Upper lobe of left lung (tissue), 6 donors: Measurements from ENCODE around the gene ENGASE. TPM values are rescaled to one million over a fixed set of nuclear protein-coding genes. Genes with fewer than 3 reads are reported as not detected.
"Not testable (repeated sequence)": the region's sequence is repeated elsewhere in the genome, so short reads cannot be mapped to it uniquely, and the experiment has no call there.

Source experiments
- ATAC-seq, 2 donors: fragments of 200-7000 bp; cut with Tn5 transposase; one replicate each; pipeline ENCODE4 v1.9.1; 2022; ENCODE audit warnings: mild to moderate bottlenecking in 2 of 2, moderate library complexity in 2 of 2; ENCODE audit not compliant: low FRiP score in 2 of 2
- DNase-seq, 2 donors: peaks; one replicate each; pipeline ENCODE4 v3.0.0-alpha.2; 2019 to 2020
- H3K27ac ChIP-seq, 4 donors: fragments of 200-600 bp; sonication (generic); one replicate each; pipeline ENCODE4 v1.5.1; 2016 to 2019
- H3K27me3 ChIP-seq, 4 donors: fragments of 200-600 bp; sonication (generic); one replicate each; pipeline ENCODE4 v1.5.1; 2017 to 2019
- H3K36me3 ChIP-seq, 4 donors: fragments of 200-600 bp; sonication (generic); one replicate each; pipeline ENCODE4 v1.5.1; 2016 to 2019
- H3K4me1 ChIP-seq, 4 donors: fragments of 200-600 bp; sonication (generic); one replicate each; pipeline ENCODE4 v1.5.1; 2018 to 2019
- H3K4me3 ChIP-seq, 4 donors: fragments of 200-600 bp; sonication (generic); one replicate each; pipeline ENCODE4 v1.5.1; 2017 to 2019; ENCODE audit warnings: mild to moderate bottlenecking in 2 of 4, moderate library complexity in 1 of 4
- H3K9me3 ChIP-seq, 4 donors: fragments of 200-600 bp; sonication (generic); one replicate each; pipeline ENCODE4 v1.5.1; 2018 to 2019
- CTCF ChIP-seq, 6 experiments: fragments of 450-650 bp in 4 of 6; fragments of 200-600 bp in 2 of 6; sonication (generic) in 2 of 6; IDR thresholded peaks; one replicate each; pipeline ENCODE4 v1.5.1; 2016 to 2019; ENCODE audit warnings: antibody characterized with exemption in 6 of 6
- EP300 ChIP-seq, 4 donors: sonication (generic); formaldehyde crosslinking; IDR thresholded peaks; one replicate each; pipeline ENCODE4 v1.5.1; 2017; ENCODE audit warnings: antibody characterized with exemption in 4 of 4, control low read depth in 2 of 4
- POLR2A ChIP-seq, 4 donors: fragments of 450-650 bp; IDR thresholded peaks; one replicate each; pipeline ENCODE4 v1.5.1; 2016 to 2017; ENCODE audit warnings: antibody characterized with exemption in 4 of 4, mild to moderate bottlenecking in 2 of 4
- POLR2AphosphoS5 ChIP-seq, 2 donors: sonication (generic); formaldehyde crosslinking; IDR thresholded peaks; one replicate each; pipeline ENCODE4 v1.5.1; 2017; ENCODE audit warnings: antibody characterized with exemption in 2 of 2
- WGBS, 2 donors: methylation state at CpG; one replicate each; pipeline ENCODE4 v1.1.5; 2017 to 2018; 5-methylcytosine and 5-hydroxymethylcytosine counted together
- total RNA-seq, 6 donors: library from RNA; depleted of rRNA in 4 of 6; stranded (reverse); fragments of >200 nt in 4 of 6; gene quantifications; one replicate each; pipeline versions ENCODE4 v1.1.0 to v1.2.1, GENCODE V29; 2016 to 2021
- donor health status: DM: no; HTN: no; CAD: no; lungs with moderate emphysema.
- donor health status: DM: no; HTN: yes; CAD: no; lungs with severe emphysema.

ENGASE gene
- total RNA-seq, 6 donors from 2014 or later = 17.2 to 320 (median 55.9) TPM

- Histone ChIP-seq H3K4me3 (peak overlapping the region in 1 of 4 donors; percentile 78), H3K27me3 (peaks cover 0 to 5% (median 0%) of the 10 kb centered on the region in 4 donors)
- no peak for ATAC-seq
Observed at GRCh38 chr17:79027925-79028491, 46.6 kb upstream of the ENGASE start.

GRCh38 chr17:79028496-79029326, 45.9 kb upstream of the ENGASE start:
- no peaks in the 10 kb centered on the region for H3K9me3 ChIP-seq
- H3K4me3 ChIP-seq = no peak overlapping the region
- peaks cover 0 to 5% (median 0%) of the 10 kb centered on the region in 4 donors for H3K27me3 ChIP-seq
- H3K27ac ChIP-seq = peak overlapping the region in 2 of 4 donors; percentile 60 to 68
- ATAC-seq (no peak), DNase-seq (no peak)
- H3K36me3 ChIP-seq = no peaks in the 10 kb centered on the region
- no peak for TF ChIP-seq CTCF (IDR thresholded peaks at IDR 0.05)
- no peak for TF ChIP-seq POLR2A (IDR thresholded peaks at IDR 0.05)
- no peak for TF ChIP-seq EP300 (IDR thresholded peaks at IDR 0.05)
- TF ChIP-seq POLR2AphosphoS5 (IDR thresholded peaks at IDR 0.05) = no peak
- H3K4me1 ChIP-seq = peaks cover 44 to 48% (median 46%) of the 10 kb centered on the region in 4 donors
- 76 to 85% methylated on average over 15 to 17 of the region's 17 CpGs for WGBS, 2 donors

More at GRCh38 chr17:79027925-79028491, 46.6 kb upstream of the ENGASE start:
- WGBS, 2 donors = 36 to 47% methylated on average over 13 to 15 of the region's 16 CpGs
- no peaks in the 10 kb centered on the region for H3K36me3 ChIP-seq
- DNase-seq = peak; percentile 19 to 76
- TF ChIP-seq CTCF (IDR thresholded peaks at IDR 0.05) = no peak
- no peak for TF ChIP-seq EP300 (IDR thresholded peaks at IDR 0.05)
- TF ChIP-seq POLR2A (IDR thresholded peaks at IDR 0.05) = no peak
- no peak for TF ChIP-seq POLR2AphosphoS5 (IDR thresholded peaks at IDR 0.05)
- H3K27ac ChIP-seq = peak overlapping the region; percentile 51 to 69 (median 64)
- H3K9me3 ChIP-seq = no peaks in the 10 kb centered on the region
- H3K4me1 ChIP-seq = peaks cover 50 to 55% (median 53%) of the 10 kb centered on the region in 4 donors

DNA sequence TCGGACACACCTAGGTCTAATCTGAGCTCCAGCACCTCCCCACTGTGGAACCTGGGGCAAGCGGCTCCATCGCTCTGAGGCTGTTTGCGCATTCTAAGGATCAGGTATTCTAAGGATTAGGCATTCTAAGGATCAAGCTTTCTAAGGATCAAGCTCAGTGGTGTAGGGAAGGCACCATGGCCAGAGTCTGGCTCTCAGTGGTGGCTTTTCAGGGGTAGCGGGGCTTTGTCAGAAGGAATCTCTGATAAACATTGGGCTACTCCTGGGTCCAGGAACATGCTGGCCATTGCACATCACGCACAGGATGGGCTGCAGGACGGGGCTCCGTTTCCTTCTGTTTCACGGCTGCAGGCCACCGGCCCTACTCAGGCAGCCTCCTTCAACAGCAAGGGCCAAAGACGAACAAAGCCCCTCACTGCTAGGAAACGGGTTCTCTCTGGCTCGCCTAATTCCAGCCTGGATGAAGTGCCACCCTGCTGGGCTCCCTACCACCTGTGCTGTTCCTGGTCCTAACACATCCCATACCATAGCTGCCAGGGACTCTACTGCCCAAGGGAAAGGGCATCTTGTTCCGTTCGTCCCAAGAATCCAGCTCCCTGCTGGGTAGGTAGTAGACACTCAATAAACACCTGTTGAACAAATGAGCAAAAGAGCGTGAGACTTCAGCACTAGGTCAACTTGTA, 45.2 kb upstream of the ENGASE start:
- no peak overlapping the region for H3K4me3 ChIP-seq
- peaks cover 39 to 46% (median 40%) of the 10 kb centered on the region in 4 donors for H3K4me1 ChIP-seq
- 86 to 92% methylated on average over 8 to 16 of the region's 16 CpGs for WGBS, 2 donors
- H3K27ac ChIP-seq = no peak overlapping the region
- no peaks in the 10 kb centered on the region for H3K36me3 ChIP-seq
- DNase-seq (no peak), ATAC-seq (no peak)
- no peaks in the 10 kb centered on the region for H3K9me3 ChIP-seq
- TF ChIP-seq EP300 (IDR thresholded peaks at IDR 0.05) = no peak
- H3K27me3 ChIP-seq = peaks cover 0 to 2% (median 0%) of the 10 kb centered on the region in 4 donors

GRCh38 chr17:79030636-79031035, 44.0 kb upstream of the ENGASE start:
- peaks cover 28 to 36% (median 31%) of the 10 kb centered on the region in 4 donors for H3K4me1 ChIP-seq
- H3K36me3 ChIP-seq, DNase-seq, H3K9me3 ChIP-seq, H3K27ac ChIP-seq, H3K4me3 ChIP-seq, H3K27me3 ChIP-seq, ATAC-seq: not testable (repeated sequence)
- WGBS, 2 donors = 91 to 95% methylated on average over 12 of the region's 12 CpGs

DNA sequence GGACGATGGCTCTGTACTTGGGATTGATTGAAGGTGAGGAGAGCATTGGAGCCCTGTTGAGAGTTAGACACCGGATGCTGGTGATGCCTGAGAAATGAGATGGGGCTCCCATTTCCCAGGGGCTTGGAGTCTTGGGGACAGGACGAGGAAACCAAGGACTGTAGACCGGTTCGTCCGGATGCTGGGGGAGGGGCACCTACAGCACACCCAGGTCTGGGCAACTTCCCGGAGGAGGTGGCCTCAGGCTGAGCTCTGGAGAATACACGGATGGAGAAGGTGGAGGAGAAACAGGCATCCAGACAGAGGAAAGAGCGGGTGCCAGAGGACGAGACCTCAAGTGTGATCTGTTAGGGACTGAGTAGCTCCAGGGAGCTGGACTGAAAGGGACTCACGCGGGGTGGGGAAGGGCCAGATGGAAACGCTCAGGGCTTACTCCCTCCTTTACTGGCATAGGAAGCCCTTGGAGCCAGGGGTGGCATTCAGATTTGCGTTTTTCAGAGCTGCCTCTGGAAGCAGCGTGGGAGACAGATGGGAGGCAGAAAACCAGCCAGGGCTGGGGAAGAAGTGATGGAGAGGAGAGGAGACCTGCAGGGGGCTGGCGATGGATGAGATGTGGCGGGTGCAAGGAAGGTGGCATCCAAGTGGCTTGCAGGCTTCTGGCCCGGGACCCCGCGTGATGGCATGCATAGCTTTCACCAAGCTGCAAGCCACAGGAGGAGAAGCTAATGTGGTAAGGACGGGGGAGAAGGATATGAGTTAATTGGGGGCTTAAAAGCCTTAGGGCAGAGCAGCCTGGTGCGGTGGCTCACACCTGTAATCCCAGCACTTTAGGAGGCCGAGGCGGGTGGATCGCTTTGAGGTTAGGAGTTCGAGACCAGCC, 42.4 kb upstream of the ENGASE start:
- no peak for DNase-seq
- Histone ChIP-seq H3K36me3 (no peaks in the 10 kb centered on the region), H3K9me3 (no peaks in the 10 kb centered on the region), H3K27me3 (no peaks in the 10 kb centered on the region), H3K4me3 (no peak overlapping the region), H3K27ac (no peak overlapping the region), H3K4me1 (peaks cover 24 to 35% (median 28%) of the 10 kb centered on the region in 4 donors)
- ATAC-seq = no peak
- 86 to 87% methylated on average over 26 of the region's 26 CpGs for WGBS, 2 donors
- TF ChIP-seq POLR2AphosphoS5 (IDR thresholded peaks at IDR 0.05) = no peak
- TF ChIP-seq POLR2A (IDR thresholded peaks at IDR 0.05) = no peak
- TF ChIP-seq EP300 (IDR thresholded peaks at IDR 0.05) = no peak
